ENCODE measurements around the gene KIDINS220. TPM values are rescaled to one million over a fixed set of nuclear protein-coding genes. Genes with fewer than 3 reads are reported as not detected.

The KIDINS220 gene
- total and polyA plus RNA-seq, 4 donors = 8.1 to 50.9 (median 30.8) TPM

DNA sequence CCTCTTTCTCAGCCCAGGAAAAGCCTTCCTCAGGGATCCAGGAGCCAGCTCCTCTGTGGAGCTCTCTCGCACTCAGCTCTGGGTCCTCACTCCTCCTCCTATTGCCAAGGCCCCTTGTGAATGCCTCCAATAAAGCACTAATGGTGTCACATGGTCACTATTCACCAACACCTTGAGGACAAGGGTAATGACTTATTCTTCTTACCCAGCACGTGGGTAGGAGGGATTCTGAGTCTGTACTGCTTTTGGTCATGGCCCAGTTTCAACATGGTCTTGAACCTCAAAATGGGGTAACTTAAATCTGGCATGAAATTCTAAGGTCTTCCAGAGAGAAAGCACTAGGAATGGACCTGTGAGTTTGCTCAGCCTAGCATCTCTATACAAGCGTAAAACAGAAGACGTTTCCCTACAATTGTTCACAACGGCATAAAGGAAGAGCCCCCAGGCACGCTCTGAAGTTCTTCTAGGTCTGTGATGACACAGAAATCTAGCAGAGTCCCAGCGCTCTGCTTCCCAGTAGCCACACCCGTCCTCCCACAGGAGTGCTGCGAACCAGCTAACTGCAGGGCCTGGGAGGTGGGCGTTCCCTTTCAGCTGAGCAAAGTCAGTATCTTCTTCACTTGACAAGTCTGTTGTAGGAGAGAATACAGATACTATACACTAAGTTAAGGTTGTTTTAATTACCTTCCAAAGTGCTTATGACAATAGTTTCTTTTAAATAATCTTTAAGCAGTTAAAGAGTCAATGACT, 14.6 kb upstream of the KIDINS220 start:
- Histone ChIP-seq H3K27me3 (ENCODE audit: control insufficient read depth in 4 of 4, insufficient read depth in 4 of 4, low read length in 3 of 4) (peaks cover 0 to 4% (median 0%) of the 10 kb centered on the region in 4 donors), H3K4me1 (ENCODE audit: control insufficient read depth in 4 of 4, insufficient read depth in 4 of 4, low read length in 3 of 4) (no peaks in the 10 kb centered on the region), H3K9ac (ENCODE audit: low read depth in 1 of 2, low read length in 2 of 2) (no peak overlapping the region), H3K9me3 (ENCODE audit: control insufficient read depth in 4 of 4, low read length in 3 of 4) (no peaks in the 10 kb centered on the region), H3K4me3 (ENCODE audit: low read depth in 1 of 3, low read length in 3 of 3) (no peak overlapping the region), H3K27ac (ENCODE audit: low read depth in 1 of 2, low read length in 2 of 2) (no peak overlapping the region), H3K36me3 (ENCODE audit: control insufficient read depth in 4 of 4, insufficient read depth in 3 of 4, low read depth in 1 of 4, low read length in 3 of 4) (no peaks in the 10 kb centered on the region)
- DNase-seq (ENCODE audit: low spot score) = no peak
- TF ChIP-seq TAF1 (conservative IDR thresholded peaks at IDR 0.05) = no peak
- TF ChIP-seq, protein P1, sequence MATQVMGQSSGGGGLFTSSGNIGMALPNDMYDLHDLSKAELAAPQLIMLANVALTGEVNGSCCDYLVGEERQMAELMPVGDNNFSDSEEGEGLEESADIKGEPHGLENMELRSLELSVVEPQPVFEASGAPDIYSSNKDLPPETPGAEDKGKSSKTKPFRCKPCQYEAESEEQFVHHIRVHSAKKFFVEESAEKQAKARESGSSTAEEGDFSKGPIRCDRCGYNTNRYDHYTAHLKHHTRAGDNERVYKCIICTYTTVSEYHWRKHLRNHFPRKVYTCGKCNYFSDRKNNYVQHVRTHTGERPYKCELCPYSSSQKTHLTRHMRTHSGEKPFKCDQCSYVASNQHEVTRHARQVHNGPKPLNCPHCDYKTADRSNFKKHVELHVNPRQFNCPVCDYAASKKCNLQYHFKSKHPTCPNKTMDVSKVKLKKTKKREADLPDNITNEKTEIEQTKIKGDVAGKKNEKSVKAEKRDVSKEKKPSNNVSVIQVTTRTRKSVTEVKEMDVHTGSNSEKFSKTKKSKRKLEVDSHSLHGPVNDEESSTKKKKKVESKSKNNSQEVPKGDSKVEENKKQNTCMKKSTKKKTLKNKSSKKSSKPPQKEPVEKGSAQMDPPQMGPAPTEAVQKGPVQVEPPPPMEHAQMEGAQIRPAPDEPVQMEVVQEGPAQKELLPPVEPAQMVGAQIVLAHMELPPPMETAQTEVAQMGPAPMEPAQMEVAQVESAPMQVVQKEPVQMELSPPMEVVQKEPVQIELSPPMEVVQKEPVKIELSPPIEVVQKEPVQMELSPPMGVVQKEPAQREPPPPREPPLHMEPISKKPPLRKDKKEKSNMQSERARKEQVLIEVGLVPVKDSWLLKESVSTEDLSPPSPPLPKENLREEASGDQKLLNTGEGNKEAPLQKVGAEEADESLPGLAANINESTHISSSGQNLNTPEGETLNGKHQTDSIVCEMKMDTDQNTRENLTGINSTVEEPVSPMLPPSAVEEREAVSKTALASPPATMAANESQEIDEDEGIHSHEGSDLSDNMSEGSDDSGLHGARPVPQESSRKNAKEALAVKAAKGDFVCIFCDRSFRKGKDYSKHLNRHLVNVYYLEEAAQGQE (IDR thresholded peaks at IDR 0.05) = no peak
- 74% methylated on average over 10 of the region's 10 CpGs for WGBS

DNA sequence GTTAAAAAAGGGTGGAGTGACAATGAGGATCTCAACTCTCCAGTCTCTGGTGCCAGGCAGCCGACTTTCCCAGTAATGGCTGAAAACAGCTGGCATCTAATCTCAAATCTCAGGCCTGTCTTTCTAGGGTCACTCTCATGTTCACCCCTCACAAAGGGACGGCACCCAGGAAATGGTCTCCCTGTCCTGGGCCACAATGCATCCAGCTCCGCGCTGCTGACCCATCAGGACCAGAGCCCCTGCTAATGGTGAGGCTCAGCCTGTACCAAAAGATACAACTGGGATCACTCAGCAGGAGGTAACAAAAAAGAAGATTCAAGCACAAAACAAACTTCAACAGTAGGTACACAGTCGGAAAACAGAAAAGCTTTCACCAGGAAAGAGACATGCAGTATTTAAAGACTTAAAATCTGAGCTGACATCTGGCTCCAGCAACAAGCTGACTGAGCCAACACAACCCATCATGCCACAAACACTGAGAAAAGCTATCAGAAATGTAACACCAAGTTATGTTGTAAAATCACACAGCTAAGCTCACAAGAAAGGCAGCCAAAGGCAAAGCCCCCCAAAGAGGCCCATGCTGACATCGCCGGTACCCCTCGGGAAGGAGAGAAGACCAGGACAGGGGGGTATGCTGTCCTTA, 13.6 kb upstream of the KIDINS220 start:
- Histone ChIP-seq H3K9ac (ENCODE audit: low read depth in 1 of 2, low read length in 2 of 2) (no peak overlapping the region), H3K27me3 (ENCODE audit: control insufficient read depth in 4 of 4, insufficient read depth in 4 of 4, low read length in 3 of 4) (peaks cover 0 to under 1% (median 0%) of the 10 kb centered on the region in 4 donors), H3K4me3 (ENCODE audit: low read depth in 1 of 3, low read length in 3 of 3) (no peak overlapping the region), H3K9me3 (ENCODE audit: control insufficient read depth in 4 of 4, low read length in 3 of 4) (no peaks in the 10 kb centered on the region), H3K4me1 (ENCODE audit: control insufficient read depth in 4 of 4, insufficient read depth in 4 of 4, low read length in 3 of 4) (no peaks in the 10 kb centered on the region), H3K27ac (ENCODE audit: low read depth in 1 of 2, low read length in 2 of 2) (no peak overlapping the region), H3K36me3 (ENCODE audit: control insufficient read depth in 4 of 4, insufficient read depth in 3 of 4, low read depth in 1 of 4, low read length in 3 of 4) (no peaks in the 10 kb centered on the region)
- WGBS = 94% methylated on average over 8 of the region's 8 CpGs
- TF ChIP-seq, protein P2, sequence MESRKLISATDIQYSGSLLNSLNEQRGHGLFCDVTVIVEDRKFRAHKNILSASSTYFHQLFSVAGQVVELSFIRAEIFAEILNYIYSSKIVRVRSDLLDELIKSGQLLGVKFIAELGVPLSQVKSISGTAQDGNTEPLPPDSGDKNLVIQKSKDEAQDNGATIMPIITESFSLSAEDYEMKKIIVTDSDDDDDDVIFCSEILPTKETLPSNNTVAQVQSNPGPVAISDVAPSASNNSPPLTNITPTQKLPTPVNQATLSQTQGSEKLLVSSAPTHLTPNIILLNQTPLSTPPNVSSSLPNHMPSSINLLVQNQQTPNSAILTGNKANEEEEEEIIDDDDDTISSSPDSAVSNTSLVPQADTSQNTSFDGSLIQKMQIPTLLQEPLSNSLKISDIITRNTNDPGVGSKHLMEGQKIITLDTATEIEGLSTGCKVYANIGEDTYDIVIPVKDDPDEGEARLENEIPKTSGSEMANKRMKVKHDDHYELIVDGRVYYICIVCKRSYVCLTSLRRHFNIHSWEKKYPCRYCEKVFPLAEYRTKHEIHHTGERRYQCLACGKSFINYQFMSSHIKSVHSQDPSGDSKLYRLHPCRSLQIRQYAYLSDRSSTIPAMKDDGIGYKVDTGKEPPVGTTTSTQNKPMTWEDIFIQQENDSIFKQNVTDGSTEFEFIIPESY (IDR thresholded peaks at IDR 0.05) = no peak
- TF ChIP-seq FOXA1 (IDR thresholded peaks at IDR 0.05) = no peak
- TF ChIP-seq, protein P3, sequence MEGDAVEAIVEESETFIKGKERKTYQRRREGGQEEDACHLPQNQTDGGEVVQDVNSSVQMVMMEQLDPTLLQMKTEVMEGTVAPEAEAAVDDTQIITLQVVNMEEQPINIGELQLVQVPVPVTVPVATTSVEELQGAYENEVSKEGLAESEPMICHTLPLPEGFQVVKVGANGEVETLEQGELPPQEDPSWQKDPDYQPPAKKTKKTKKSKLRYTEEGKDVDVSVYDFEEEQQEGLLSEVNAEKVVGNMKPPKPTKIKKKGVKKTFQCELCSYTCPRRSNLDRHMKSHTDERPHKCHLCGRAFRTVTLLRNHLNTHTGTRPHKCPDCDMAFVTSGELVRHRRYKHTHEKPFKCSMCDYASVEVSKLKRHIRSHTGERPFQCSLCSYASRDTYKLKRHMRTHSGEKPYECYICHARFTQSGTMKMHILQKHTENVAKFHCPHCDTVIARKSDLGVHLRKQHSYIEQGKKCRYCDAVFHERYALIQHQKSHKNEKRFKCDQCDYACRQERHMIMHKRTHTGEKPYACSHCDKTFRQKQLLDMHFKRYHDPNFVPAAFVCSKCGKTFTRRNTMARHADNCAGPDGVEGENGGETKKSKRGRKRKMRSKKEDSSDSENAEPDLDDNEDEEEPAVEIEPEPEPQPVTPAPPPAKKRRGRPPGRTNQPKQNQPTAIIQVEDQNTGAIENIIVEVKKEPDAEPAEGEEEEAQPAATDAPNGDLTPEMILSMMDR (IDR thresholded peaks at IDR 0.05; ENCODE audit: low read depth, low read length, missing input control) = no peak
- no peak for TF ChIP-seq RXRA (IDR thresholded peaks at IDR 0.05)
- TF ChIP-seq, protein P4, sequence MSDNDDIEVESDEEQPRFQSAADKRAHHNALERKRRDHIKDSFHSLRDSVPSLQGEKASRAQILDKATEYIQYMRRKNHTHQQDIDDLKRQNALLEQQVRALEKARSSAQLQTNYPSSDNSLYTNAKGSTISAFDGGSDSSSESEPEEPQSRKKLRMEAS (IDR thresholded peaks at IDR 0.05) = no peak
- no peak for TF ChIP-seq RAD21 (IDR thresholded peaks at IDR 0.05)
- TF ChIP-seq, protein P5, sequence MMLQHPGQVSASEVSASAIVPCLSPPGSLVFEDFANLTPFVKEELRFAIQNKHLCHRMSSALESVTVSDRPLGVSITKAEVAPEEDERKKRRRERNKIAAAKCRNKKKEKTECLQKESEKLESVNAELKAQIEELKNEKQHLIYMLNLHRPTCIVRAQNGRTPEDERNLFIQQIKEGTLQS (IDR thresholded peaks at IDR 0.05) = no peak
- TF ChIP-seq NR2F2 (IDR thresholded peaks at IDR 0.05) = no peak
- no peak for TF ChIP-seq SP1 (IDR thresholded peaks at IDR 0.05)
- TF ChIP-seq HNF4G (IDR thresholded peaks at IDR 0.05) = no peak
- TF ChIP-seq TAF1 (conservative IDR thresholded peaks at IDR 0.05) = no peak
- no peak for TF ChIP-seq GABPA (IDR thresholded peaks at IDR 0.05 in 1 of 2, conservative IDR thresholded peaks at IDR 0.05 in 1 of 2)
- TF ChIP-seq HNF4A (conservative IDR thresholded peaks at IDR 0.05) = no peak
- no peak for TF ChIP-seq FOXA2 (IDR thresholded peaks at IDR 0.05)
- TF ChIP-seq EGR1 (IDR thresholded peaks at IDR 0.05; ENCODE audit: low read depth in 2 of 2) = no peak
- no peak for TF ChIP-seq YY1 (IDR thresholded peaks at IDR 0.05)
- TF ChIP-seq, protein P1 (IDR thresholded peaks at IDR 0.05) = no peak
- TF ChIP-seq JUND (IDR thresholded peaks at IDR 0.05) = no peak
- no peak for DNase-seq (ENCODE audit: low spot score)
